GM12873 (cell line): ENCODE data around the gene KCND2.

Experiments used
- CTCF ChIP-seq: IDR thresholded peaks from 2 replicates; pipeline ENCODE4 v1.5.1; 2012; ENCODE audit warnings: low read depth, mild to moderate bottlenecking, moderate library complexity, low read length, control low read depth; ENCODE audit not compliant: insufficient read depth; ENCODE audit errors: missing control alignments

The KCND2 gene

GRCh38 chr7:120519224-120519623 is 246.2 kb downstream of the KCND2 start:
- no peak for TF ChIP-seq CTCF

- no peak for TF ChIP-seq CTCF
These were observed 249.1 kb downstream of the KCND2 start for GRCh38 chr7:120521761-120522737.

DNA sequence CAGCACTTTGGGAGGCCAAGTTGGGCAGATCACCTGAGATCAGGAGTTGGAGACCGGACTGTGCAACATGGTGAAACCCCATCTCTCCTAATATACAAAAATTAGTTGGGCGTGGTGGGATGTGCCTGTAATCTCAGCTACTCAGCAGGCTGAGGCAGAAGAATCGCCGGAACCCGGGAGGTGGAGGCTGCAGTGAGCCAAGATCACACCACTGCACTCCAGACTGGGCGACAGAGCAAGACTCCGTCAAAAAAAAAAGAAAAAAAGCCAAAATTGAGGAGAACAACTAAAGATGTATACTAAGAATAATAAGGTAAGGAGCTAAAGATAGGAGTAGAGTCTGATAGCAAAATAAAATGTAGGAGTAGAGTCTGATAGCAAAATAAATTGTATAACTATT is 251.0 kb downstream of the KCND2 start:
- no peak for TF ChIP-seq CTCF

DNA sequence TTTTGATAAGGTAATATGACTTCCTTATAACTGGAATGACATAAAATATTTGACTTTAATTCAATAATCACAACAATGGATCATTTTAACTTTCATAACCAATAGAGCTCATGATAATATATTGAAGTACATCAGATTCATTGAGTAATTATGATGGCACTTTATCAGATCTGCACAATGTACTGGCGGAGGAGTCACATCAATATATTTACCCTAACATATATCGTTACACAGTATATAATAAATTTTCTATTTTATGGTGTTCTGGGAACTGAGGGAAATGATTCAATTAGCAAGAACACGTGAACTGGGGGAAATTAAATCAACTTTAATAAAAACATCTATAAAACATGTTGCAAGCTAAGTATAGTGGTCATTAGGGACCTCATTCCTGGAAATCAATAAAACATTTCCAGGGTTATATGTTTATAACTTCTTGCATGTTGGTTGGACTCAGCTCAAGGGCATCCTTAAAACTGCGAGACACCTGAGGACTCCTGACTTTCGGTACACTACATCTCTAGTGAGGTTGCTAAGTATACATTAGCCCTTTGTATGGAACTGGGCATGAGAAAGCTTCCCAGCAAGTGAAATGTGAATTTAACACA is 254.0 kb downstream of the KCND2 start:
- TF ChIP-seq CTCF: no peak

GRCh38 chr7:120529736-120530135 is 256.8 kb downstream of the KCND2 start:
- TF ChIP-seq CTCF: no peak

DNA sequence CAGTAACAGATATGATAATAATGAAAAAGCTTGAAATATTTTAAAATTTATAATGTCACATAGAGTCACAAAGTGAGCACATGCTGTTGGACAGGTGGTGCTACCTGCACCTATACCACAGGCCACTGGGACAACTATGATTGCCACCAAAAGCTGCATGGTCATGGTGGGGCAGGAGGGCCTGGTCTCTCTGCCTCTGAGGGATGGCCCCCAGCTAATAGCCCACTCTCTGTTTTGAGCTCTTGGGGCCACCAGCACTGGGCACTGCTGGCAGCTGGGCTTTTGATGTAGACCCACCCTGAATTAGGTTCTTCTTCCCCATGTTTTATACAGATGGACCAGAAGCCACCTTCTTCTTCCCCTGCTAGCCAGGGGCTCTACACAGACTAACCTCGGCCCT is 265.4 kb downstream of the KCND2 start:
- TF ChIP-seq CTCF: no peak

GRCh38 chr7:120539321-120539720 is 266.3 kb downstream of the KCND2 start:
- TF ChIP-seq CTCF: no peak
